ENCODE results near the gene PRICKLE3.

Gene PRICKLE3, protein sequence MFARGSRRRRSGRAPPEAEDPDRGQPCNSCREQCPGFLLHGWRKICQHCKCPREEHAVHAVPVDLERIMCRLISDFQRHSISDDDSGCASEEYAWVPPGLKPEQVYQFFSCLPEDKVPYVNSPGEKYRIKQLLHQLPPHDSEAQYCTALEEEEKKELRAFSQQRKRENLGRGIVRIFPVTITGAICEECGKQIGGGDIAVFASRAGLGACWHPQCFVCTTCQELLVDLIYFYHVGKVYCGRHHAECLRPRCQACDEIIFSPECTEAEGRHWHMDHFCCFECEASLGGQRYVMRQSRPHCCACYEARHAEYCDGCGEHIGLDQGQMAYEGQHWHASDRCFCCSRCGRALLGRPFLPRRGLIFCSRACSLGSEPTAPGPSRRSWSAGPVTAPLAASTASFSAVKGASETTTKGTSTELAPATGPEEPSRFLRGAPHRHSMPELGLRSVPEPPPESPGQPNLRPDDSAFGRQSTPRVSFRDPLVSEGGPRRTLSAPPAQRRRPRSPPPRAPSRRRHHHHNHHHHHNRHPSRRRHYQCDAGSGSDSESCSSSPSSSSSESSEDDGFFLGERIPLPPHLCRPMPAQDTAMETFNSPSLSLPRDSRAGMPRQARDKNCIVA

GRCh38 chrX:49186125-49187027 lies at the start of gene PRICKLE3:
Gene PRICKLE3, minus strand, starts transcription at chrX:49186373. Its CDS starts 76 bp downstream, at chrX:49186297.
- peak; percentile 65 for DNase-seq

DNA sequence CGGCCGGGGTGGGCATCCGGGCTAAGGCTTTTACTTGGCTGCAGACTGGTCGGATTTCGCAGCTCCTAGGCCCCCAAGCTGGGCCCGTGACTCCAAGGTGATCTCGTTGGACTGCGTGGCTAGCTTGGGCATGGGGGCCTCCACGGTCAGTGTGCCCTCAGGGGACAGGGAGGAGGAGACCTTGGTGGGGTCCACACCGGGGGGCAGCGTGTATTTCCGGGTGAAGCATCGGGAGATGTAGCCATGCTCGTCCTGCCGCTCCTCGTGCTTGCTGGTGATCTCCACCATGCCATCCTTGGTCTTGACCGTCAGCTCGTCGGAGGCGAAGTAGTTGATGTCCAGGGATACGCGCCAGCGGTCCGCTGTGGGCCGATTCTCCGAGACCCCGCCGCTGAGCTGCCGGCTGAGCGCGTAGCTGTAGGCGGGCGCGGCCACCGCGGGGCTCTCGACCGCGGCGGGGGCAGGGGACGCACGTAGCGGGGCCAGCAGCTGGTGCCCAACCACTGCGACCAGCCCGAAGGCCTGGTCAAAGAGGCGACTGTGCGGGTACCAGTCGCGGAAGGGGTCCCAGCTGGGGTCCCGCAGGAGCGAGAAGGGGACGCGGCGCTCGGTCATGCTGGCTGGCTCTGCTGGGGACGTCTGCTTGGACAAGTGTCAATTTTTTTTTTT lies 47.8 kb upstream of the PRICKLE3 start:
- no peak for DNase-seq

DNA sequence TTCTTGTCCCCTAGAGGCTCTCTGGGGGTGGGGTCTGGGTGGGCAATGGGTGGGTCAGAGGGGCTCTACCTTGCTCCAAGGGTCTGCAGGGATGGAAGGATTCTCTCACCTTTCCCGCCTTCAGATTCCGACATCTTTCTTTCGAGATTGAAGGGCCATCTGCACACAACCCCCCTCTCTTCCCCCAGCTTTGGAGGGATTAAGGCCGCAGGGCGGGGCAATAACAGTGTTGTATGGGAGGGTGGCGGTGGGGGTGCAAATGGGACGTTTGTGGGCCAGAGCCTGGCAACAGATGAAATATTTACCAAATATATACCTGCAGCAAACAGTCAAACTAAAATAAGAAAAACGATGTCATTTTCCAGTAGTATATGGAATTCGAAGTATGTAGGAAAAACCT lies 47.0 kb upstream of the PRICKLE3 start, which contains the start of gene CACNA1F:
Gene CACNA1F, minus strand, starts transcription at position 165 of the 400 bp plus-strand sequence. Its CDS starts 31 bp downstream, at position 134.
- DNase-seq = no peak

GRCh38 chrX:49232525-49232924 lies 46.4 kb upstream of the PRICKLE3 start:
- DNase-seq = no peak

DNA sequence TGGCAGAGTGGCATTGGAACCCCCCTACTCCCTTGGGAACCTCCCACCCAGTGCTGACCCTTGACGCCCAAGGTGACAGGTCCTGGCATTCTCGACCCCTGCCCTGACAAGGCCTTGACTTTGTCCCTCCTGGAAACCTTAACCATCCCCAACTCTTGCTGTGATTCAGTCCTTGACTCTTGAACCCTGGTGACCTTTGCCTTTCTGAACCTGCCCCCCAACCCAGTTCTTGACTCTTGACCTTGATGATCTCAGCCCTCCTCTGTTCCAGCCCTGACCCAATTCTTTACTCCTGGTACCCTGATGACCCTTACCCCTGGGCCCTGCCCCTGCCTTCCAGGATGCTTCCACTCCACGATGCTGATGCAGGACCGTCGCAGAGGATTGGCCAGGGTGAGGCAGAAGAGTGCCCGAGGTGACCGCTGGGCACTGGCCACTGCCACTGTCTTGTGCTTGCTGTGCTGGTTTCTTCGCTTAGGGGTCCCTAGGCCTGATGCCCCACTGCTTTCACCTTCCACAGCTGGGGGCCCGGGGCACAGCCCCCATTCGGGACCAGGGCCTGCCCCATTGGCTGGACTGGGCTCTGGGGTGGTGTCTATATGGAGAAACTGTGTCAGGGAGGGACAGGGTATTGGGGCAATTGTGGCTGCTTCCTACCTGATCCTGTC lies 45.3 kb upstream of the PRICKLE3 start:
- DNase-seq = no peak

DNA sequence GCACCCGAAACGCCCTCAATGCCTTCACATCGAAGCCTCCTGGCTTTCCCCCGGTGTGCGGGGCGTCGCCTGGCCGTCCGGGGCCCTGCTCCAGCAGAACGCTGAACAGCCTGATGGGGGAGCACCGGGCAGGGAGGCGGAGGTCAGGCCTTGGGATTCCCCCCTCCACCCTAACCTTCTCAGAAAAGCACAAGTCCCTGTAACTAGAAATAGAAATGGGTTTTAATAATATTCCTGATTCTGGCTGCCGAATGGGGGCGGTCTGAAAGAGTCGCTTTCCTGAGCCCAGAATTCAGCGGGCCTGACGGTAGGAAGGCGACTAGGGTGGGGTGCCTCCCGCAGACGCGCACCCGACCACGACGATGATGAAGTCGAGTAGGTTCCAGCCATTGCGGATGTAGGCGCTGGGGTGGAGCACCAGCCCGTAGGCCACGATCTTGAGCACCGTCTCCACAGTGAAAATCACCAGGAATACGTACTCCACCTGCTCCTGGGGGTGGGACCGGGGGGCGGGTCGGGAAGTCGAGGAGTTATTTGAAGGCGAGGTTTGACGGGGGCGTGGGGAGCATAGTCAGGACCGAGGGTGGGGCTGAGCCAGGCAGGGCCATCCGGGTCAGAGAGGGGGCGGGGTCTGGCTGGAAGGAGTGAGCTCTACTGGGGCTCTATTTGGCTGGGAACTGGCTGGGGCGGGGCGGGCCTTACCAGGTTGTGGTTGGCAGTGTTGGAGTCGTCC lies 44.5 kb upstream of the PRICKLE3 start:
- peak; percentile 34 for DNase-seq

DNA sequence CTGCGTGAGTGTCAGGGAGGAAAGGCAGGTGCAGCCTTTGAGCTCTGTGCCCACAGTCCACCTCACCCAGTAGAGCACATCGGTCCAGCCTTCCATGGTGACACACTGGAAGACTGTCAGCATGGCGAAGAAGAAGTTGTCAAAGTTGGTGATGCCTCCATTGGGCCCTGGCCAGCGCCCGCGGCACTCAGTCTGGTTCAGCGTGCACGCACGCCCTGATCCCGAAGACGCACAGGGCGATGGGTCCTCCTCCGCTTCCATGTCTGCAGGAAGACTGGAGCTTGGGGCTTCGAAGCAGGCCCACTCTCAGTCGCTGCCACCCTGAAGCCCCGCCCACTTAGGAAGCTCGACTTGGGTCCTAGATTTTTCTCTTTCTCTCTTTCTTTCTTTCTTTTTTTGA lies 42.0 kb upstream of the PRICKLE3 start:
- no peak for DNase-seq

GRCh38 chrX:49227726-49228125 lies 41.6 kb upstream of the PRICKLE3 start:
- no peak for DNase-seq

- no peak for DNase-seq
Observed at GRCh38 chrX:49226946-49227345, 40.8 kb upstream of the PRICKLE3 start.

GRCh38 chrX:49225858-49226257 lies 39.7 kb upstream of the PRICKLE3 start:
- no peak for DNase-seq

DNA sequence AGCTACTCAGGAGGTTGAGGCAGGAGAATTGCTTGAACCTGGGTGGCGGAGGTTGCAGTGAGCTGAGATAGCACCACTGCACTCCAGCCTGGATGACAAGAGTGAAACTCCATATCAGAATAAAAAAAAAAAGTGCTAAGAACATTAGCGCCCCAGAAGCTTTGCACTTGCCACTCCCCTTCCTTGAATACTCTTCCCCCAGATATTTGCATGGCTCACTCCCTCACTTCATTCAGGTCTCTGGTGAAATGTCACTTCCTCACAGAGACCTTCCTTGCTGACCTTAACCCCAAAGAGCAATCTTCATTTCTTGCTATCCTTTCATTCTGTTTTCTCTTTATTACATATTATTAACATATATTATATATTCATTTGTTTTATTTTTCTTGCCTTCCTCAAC lies 35.7 kb upstream of the PRICKLE3 start:
- DNase-seq = no peak

DNA sequence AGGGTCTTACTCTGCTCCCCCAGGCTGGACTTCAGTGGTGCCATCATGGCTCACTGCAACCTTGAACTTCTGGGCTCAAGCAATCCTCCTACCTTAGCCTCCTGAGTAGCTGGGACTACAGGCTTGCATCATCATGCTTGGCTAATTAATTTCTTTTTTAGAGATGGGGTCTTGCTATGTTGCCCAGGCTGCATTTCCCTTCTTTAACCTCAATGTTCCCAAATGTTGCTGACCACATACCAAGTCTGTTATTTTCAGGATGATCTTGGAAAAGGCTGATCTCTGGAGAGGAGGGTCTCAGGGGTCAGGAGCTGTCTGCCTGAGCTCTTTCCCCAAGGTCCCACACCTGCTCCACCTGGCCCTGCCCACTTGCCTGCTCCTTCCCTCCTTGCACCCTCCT lies 33.9 kb upstream of the PRICKLE3 start:
- no peak for DNase-seq

- no peak for DNase-seq
Observed at GRCh38 chrX:49214996-49215526, 28.9 kb upstream of the PRICKLE3 start.

DNA sequence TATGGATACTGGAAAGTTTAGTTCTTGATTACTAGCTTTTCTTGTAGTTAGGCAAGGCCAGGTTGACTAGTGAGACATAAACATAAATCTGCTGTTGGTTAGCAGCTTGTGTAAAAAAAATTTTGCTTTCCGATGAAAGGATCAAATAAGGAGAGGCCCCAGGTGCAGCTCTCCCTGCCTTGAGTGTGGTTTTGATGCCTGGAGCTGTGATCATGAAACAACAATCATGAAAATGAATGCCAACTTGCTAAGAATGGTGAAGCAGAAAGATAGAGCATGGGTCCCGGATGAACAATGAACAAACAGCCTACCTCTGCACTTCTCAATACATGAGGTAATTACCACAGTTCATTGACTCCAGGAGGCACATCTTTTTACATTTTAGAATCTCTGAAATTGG lies 28.2 kb upstream of the PRICKLE3 start:
- no peak for DNase-seq

DNA sequence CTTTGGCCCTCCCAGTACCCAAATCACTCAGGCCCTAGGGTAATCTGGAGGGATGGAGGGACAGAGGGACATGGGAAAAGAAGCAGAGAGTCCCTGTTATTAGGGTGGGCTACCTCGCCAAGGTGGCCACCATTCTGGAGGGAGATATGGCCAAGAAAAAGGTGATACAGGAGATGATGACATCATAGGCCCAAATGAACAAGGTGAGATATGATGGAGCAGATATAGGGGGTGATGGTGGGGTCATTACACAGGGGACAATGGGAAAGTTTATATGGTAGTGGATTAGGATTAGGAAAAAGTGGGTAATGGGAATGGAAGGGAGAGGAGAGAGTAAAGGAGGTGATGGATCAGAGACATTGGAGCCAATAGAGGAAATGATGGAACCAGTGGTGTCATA lies 26.7 kb upstream of the PRICKLE3 start:
- no peak for DNase-seq

DNA sequence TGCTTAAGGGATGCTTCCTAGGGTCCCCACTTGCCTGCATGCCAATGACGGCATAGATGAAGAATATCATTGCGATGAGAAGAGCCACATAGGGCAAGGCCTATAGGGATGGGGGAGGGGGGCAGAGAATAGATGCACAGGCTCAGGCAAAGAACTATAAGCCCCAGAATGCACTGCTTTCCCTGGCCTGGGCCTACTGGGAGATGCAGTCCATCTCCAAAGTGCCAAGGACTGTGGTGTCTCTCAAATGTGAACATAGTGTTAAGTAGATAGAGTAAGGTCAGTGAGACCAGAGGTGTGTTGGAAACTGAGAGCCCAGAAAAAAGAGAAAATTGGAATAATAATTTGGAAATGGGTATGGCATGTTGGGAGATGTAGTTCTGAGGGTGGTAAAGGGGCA lies 26.0 kb upstream of the PRICKLE3 start:
- no peak for DNase-seq

- DNase-seq = no peak
Observed at GRCh38 chrX:49211074-49211473, 24.9 kb upstream of the PRICKLE3 start.

- no peak for DNase-seq
Observed at GRCh38 chrX:49210406-49210805, 24.2 kb upstream of the PRICKLE3 start.

DNA sequence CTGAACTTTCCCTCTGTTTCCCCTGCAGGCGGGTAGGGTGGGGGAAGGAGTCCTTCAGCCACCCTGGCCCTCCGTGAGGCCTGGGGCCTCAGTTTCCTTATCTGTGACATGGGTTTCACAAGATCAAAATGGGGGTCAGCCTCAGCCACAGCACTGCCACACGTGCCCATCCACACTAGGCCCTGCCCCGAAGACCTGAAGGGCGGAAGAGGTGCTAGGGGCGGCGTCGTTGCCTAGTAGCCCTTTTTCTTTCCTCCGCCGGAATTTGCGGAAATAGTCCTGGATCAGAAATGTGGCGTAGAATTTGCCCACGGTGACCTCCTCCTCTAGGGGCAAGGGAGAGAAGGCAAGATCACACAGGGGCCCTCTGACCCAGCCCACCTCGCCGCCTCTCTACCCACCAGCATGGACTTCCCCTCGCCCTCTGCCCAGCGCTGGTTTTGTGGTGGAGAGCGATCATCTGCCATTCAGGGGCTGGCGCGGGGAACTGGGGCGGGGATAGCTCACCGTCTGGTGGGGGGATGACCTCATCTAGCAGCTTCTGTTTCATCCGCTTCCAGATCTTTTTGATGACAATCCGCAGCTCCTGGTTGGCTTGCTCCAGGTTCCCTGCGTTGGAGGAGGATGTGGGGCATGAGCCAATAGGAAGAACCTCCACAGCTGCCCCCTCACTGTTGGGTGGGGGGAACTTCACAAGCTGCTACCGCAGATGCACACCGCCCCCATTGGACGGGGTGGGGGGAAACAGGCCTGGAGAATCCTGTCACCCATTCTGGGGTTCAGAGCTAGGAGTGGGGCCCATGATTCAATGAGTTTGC lies 23.5 kb upstream of the PRICKLE3 start:
- no peak for DNase-seq

DNA sequence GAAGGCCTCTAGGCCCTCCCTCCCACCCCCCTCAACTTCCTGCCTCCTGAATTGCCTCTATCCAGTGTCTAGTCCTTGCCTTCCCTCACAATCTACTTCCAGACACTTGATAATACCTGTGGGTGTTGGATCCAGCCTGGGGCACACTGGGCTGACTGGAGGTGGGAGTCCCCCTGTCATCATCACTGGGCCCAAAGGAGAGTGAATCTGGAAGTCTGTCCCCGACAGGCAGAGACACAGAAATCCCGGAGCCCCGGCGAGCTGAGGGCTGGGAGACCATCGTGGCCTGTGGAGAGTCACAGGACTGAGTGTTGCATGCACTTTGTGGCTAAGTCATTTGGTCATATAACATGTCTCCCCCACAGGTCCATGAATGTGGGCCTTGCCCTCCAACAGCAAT lies 22.2 kb upstream of the PRICKLE3 start:
- no peak for DNase-seq
